HepG2 (cell line): ENCODE results near the gene SF3B6. TPM values are rescaled to one million over a fixed set of nuclear protein-coding genes. Genes with fewer than 3 reads are reported as not detected.
A peak's percentile ranks its signal among the peaks of the same experiment; 100 is the strongest.

Source experiments
- ATM ChIP-seq: fragments of 450-650 bp; IDR thresholded peaks from 2 replicates; pipeline ENCODE4 v1.7.1; 2017; ENCODE audit warnings: mild to moderate bottlenecking, borderline replicate concordance
- CHD4 ChIP-seq: fragments of 200-600 bp; sonication (generic); IDR thresholded peaks from 2 replicates; pipeline ENCODE4 v1.7.0; 2017; ENCODE audit warnings: mild to moderate bottlenecking, low read length, borderline replicate concordance
- EEA1 ChIP-seq: sonication (generic); formaldehyde crosslinking; IDR thresholded peaks from 2 replicates; pipeline ENCODE4 v1.5.1; 2020; ENCODE audit warnings: mild to moderate bottlenecking, missing genetic modification reagents, borderline replicate concordance
- MED8 ChIP-seq: sonication (generic); formaldehyde crosslinking; IDR thresholded peaks from 2 replicates; pipeline ENCODE4 v1.8.1; 2023; ENCODE audit warnings: mild to moderate bottlenecking, missing genetic modification reagents; ENCODE audit not compliant: insufficient replicate concordance
- PAF1 ChIP-seq: IDR thresholded peaks from 2 replicates; pipeline ENCODE4 v1.6.1; 2016; ENCODE audit warnings: missing genetic modification reagents, missing compliant biosample characterization
- RARA ChIP-seq: IDR thresholded peaks from 2 replicates; pipeline ENCODE4 v1.6.1; 2016; ENCODE audit warnings: missing genetic modification reagents, missing compliant biosample characterization
- ZNF235 ChIP-seq: sonication (generic); formaldehyde crosslinking; IDR thresholded peaks from 2 replicates; pipeline ENCODE4 v1.8.1; 2023; ENCODE audit warnings: mild to moderate bottlenecking, missing genetic modification reagents, borderline replicate concordance
- ZNF260 ChIP-seq: sonication (generic); formaldehyde crosslinking; IDR thresholded peaks from 2 replicates; pipeline ENCODE4 v1.4.0; 2020; ENCODE audit warnings: missing genetic modification reagents, low read depth, mild to moderate bottlenecking, borderline replicate concordance
- ZNF33B ChIP-seq: sonication (generic); formaldehyde crosslinking; IDR thresholded peaks from 2 replicates; pipeline ENCODE4 v1.5.1; 2020; ENCODE audit warnings: mild to moderate bottlenecking, missing genetic modification reagents
- ZNF598 ChIP-seq: sonication (generic); formaldehyde crosslinking; IDR thresholded peaks from 2 replicates; pipeline ENCODE4 v1.5.1; 2020; ENCODE audit warnings: mild to moderate bottlenecking, missing genetic modification reagents, borderline replicate concordance
- polyA plus RNA-seq, 8 experiments: library from polyadenylated mRNA; depleted of rRNA in 3 of 8; stranded (reverse) in 7 of 8; unstranded in 1 of 8; fragments of >200 nt; fragmentation: Illumina TruSeq in 4 of 8; extraction: Trizol in 4 of 8; gene quantifications; 2 replicates each; pipeline versions ENCODE4 v1.2.1 to v1.2.3, GENCODE V29; 2011 to 2016; ENCODE audit warnings: low read depth in 4 of 8, missing spikeins in 1 of 8, mixed read lengths in 1 of 8; ENCODE audit not compliant: insufficient read depth in 1 of 8
- total RNA-seq, 5 experiments: library from RNA; depleted of rRNA; stranded (reverse); fragments of >200 nt; fragmentation: Illumina TruSeq; extraction: Trizol; gene quantifications; 2 replicates each; pipeline ENCODE4 v1.2.3, GENCODE V29; 2016; ENCODE audit warnings: low read depth in 1 of 5
- TF ChIP-seq, protein P1 (sequence below): sonication (generic); formaldehyde crosslinking; IDR thresholded peaks from 2 replicates; pipeline ENCODE4 v1.4.0; 2020; ENCODE audit warnings: mild to moderate bottlenecking, missing genetic modification reagents
- TF ChIP-seq, protein P2 (sequence below): sonication (generic); formaldehyde crosslinking; IDR thresholded peaks from 2 replicates; pipeline ENCODE4 v1.4.0; 2020; ENCODE audit warnings: missing genetic modification reagents, mild to moderate bottlenecking, borderline replicate concordance
- TF ChIP-seq, protein P3 (sequence below): sonication (generic); formaldehyde crosslinking; IDR thresholded peaks from 2 replicates; pipeline ENCODE4 v1.5.0; 2020; ENCODE audit warnings: missing genetic modification reagents
- TF ChIP-seq, protein P4 (sequence below): sonication (generic); formaldehyde crosslinking; IDR thresholded peaks from 2 replicates; pipeline ENCODE4 v1.5.0; 2020; ENCODE audit warnings: missing genetic modification reagents, mild to moderate bottlenecking, borderline replicate concordance
- TF ChIP-seq, protein P5 (sequence below): sonication (generic); formaldehyde crosslinking; IDR thresholded peaks from 2 replicates; pipeline ENCODE4 v1.5.1; 2020; ENCODE audit warnings: mild to moderate bottlenecking, missing genetic modification reagents
- TF ChIP-seq, protein P6 (sequence below): sonication (generic); formaldehyde crosslinking; IDR thresholded peaks from 2 replicates; pipeline ENCODE4 v1.5.0; 2020; ENCODE audit warnings: missing genetic modification reagents

SF3B6 gene
- total and polyA plus RNA-seq, 2 of the 13 experiments (the other 11 are each of a cell fraction or from before 2014, with no cell fraction given) = 177 to 182 TPM

DNA sequence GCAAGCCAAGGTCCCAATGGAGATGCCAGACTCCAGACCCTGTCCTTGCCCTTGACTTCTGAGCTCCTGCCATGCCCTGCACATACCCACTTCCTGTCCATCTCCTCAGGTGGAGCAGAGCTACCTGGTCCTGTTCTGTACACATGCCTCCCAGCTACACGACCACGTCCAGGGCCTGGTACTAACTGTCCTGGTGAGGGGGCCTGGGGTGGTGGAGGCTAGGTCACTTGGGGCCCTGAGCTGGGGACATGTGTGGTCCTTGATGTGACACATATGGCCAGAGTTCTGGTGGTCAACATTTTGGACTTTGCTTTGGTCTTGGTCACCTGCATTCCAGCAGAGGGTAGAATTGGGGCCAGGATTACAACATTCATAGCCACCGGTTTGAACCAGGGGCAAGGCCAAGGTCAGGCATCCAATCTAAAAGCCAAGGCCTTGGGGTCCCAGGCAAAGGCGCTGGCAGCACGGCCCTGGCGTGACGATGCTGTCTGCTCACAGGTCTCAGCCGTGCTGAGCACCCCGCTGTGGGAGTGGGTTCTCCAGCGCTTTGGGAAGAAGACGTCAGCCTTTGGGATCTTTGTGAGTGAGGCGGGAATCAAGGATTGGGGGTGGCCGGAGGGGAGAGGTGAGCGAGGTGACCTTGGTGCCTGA, 53.7 kb downstream of the SF3B6 start (continued):
- no peak for TF ChIP-seq ZNF235
- TF ChIP-seq, protein P1, sequence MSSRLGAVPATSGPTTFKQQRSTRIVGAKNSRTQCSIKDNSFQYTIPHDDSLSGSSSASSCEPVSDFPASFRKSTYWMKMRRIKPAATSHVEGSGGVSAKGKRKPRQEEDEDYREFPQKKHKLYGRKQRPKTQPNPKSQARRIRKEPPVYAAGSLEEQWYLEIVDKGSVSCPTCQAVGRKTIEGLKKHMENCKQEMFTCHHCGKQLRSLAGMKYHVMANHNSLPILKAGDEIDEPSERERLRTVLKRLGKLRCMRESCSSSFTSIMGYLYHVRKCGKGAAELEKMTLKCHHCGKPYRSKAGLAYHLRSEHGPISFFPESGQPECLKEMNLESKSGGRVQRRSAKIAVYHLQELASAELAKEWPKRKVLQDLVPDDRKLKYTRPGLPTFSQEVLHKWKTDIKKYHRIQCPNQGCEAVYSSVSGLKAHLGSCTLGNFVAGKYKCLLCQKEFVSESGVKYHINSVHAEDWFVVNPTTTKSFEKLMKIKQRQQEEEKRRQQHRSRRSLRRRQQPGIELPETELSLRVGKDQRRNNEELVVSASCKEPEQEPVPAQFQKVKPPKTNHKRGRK (CRISPR knock-in tag) = no peak
- no peak for TF ChIP-seq ATM
- TF ChIP-seq PAF1 = no peak
- TF ChIP-seq, protein P2, sequence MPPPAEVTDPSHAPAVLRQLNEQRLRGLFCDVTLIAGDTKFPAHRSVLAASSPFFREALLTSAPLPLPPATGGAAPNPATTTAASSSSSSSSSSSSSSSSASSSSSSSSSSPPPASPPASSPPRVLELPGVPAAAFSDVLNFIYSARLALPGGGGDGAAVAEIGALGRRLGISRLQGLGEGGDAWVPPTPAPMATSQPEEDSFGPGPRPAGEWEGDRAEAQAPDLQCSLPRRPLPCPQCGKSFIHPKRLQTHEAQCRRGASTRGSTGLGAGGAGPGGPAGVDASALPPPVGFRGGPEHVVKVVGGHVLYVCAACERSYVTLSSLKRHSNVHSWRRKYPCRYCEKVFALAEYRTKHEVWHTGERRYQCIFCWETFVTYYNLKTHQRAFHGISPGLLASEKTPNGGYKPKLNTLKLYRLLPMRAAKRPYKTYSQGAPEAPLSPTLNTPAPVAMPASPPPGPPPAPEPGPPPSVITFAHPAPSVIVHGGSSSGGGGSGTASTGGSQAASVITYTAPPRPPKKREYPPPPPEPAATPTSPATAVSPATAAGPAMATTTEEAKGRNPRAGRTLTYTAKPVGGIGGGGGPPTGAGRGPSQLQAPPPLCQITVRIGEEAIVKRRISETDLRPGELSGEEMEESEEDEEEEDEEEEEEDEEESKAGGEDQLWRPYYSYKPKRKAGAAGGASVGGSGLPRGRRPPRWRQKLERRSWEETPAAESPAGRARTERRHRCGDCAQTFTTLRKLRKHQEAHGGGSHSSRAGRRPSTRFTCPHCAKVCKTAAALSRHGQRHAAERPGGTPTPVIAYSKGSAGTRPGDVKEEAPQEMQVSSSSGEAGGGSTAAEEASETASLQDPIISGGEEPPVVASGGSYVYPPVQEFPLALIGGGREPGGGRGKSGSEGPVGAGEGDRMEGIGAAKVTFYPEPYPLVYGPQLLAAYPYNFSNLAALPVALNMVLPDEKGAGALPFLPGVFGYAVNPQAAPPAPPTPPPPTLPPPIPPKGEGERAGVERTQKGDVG (CRISPR knock-in tag) = peak; percentile 93; the same call in 1 of the 2 replicates
- TF ChIP-seq, protein P3, sequence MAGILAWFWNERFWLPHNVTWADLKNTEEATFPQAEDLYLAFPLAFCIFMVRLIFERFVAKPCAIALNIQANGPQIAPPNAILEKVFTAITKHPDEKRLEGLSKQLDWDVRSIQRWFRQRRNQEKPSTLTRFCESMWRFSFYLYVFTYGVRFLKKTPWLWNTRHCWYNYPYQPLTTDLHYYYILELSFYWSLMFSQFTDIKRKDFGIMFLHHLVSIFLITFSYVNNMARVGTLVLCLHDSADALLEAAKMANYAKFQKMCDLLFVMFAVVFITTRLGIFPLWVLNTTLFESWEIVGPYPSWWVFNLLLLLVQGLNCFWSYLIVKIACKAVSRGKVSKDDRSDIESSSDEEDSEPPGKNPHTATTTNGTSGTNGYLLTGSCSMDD (CRISPR knock-in tag) = no peak
- no peak for TF ChIP-seq ZNF598 (CRISPR knock-in tag)
- no peak for TF ChIP-seq ZNF33B (CRISPR knock-in tag)
- TF ChIP-seq, protein P4, sequence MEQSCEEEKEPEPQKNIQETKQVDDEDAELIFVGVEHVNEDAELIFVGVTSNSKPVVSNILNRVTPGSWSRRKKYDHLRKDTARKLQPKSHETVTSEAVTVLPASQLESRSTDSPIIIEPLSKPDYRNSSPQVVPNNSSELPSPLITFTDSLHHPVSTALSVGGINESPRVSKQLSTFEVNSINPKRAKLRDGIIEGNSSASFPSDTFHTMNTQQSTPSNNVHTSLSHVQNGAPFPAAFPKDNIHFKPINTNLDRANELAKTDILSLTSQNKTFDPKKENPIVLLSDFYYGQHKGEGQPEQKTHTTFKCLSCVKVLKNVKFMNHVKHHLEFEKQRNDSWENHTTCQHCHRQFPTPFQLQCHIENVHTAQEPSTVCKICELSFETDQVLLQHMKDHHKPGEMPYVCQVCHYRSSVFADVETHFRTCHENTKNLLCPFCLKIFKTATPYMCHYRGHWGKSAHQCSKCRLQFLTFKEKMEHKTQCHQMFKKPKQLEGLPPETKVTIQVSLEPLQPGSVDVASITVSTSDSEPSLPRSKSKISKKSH (CRISPR knock-in tag) = peak; percentile 57; the same call in 1 of the 2 replicates
- TF ChIP-seq MED8 (CRISPR knock-in tag) = no peak
- no peak for TF ChIP-seq EEA1
- TF ChIP-seq, protein P5, sequence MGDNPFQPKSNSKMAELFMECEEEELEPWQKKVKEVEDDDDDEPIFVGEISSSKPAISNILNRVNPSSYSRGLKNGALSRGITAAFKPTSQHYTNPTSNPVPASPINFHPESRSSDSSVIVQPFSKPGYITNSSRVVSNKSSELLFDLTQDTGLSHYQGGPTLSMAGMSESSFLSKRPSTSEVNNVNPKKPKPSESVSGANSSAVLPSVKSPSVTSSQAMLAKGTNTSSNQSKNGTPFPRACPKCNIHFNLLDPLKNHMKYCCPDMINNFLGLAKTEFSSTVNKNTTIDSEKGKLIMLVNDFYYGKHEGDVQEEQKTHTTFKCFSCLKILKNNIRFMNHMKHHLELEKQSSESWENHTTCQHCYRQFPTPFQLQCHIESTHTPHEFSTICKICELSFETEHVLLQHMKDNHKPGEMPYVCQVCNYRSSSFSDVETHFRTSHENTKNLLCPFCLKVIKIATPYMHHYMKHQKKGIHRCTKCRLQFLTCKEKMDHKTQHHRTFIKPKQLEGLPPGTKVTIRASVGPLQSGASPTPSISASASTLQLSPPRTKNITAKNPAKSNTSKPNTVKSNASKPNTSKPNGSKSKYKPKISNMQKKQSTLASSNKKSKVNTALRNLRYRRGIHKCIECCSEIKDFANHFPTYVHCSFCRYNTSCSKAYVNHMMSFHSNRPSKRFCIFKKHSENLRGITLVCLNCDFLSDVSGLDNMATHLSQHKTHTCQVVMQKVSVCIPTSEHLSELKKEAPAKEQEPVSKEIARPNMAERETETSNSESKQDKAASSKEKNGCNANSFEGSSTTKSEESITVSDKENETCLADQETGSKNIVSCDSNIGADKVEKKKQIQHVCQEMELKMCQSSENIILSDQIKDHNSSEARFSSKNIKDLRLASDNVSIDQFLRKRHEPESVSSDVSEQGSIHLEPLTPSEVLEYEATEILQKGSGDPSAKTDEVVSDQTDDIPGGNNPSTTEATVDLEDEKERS (CRISPR knock-in tag) = peak; percentile 66; the same call in 1 of the 2 replicates
- TF ChIP-seq ZNF260 (CRISPR knock-in tag) = no peak
- peak; percentile 99 for TF ChIP-seq RARA (CRISPR knock-in tag)
- TF ChIP-seq CHD4 = no peak
- TF ChIP-seq, protein P6, sequence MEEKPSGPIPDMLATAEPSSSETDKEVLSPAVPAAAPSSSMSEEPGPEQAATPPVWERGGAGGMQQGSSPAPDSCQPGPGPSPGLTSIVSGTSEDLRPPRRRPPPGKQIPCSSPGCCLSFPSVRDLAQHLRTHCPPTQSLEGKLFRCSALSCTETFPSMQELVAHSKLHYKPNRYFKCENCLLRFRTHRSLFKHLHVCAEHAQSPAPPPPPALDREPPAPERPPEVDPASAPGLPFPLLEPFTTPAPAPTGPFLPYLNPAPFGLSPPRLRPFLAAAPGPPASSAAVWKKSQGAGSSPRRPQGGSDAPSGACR (CRISPR knock-in tag) = peak; percentile 60; the same call in 1 of the 2 replicates
